Measurements from ENCODE around the gene PSMG4. TPM values are rescaled to one million over a fixed set of nuclear protein-coding genes. Genes with fewer than 3 reads are reported as not detected.
A peak's percentile ranks its signal among the peaks of the same experiment; 100 is the strongest.

Gene PSMG4
- total RNA-seq, 1 donor from 2014 or later: 19.6 TPM

DNA sequence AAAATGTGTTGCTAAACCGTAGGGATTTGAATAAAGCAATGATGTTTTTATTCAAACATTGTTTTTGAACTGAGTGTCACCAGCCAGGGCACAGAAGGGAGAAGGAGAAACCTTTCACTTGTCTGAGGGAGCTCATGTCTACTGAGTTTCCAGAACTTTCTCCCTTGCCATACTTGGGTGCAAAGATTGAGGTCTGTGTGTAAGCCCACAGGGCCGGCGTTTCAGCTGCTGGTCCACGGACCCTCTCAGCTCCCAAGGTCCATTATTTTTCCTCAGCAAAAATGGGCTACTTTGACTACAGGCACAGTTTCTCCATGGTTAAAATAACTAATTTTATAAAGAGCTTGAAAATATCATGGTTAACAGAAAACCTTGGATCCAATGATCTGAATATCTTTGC, 32.6 kb downstream of the PSMG4 start:
- no peak for ATAC-seq

DNA sequence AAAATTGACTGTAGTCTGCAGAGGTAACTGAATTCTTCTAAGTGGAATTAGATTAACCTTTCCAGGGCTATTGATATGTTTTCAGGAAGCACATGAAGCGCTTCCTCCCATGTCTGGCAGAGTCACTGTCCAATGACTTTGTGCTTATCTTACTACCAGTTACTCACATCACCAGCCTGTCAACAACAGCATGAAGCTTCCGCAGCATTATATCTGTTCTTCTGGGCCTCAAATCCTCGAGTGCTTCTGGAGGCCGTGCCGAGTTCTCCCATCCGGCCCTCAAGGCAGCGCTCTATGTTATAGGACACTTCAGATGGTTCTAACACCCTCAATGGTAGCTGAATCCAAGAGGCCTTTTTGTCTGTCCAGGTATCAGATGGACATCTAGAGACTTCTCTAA, 33.2 kb downstream of the PSMG4 start:
- ATAC-seq: no peak

DNA sequence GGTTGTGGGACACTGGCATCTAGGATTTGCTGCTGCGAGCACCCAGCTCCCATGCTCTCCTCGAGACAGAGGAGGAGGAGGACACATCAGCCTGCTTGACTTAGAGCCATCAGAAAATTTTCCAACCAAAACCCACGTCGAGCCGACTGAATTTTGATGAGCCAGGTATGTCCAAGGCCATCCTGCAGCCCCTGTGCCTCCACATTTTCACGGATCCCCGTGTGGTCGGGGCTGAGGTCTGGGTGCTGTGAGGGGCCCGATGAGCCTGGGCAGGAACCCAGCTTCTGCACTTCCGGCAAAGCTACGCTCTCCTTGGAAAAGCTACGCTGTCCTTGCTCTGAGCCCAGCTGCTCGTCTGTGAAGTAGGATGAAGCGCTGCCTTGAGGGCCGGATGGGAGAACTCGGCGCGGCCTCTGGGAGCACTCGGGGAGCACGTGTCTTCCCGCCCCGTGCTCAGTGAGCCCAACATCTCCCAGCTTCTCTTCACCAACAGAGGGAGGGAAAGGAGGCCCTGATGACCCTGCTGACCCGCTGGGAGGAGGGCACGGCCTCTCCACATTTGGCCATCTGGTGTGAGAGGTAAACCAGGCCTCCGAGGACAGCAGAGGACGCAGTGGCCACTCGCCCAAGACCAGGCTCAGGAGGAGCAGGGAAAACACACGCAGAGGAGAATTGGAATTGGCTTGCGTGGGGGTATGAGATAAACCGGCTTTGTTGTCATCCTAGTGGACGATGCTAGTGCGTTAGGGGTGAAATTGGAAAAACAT, 33.9 kb downstream of the PSMG4 start:
- ATAC-seq: no peak

DNA sequence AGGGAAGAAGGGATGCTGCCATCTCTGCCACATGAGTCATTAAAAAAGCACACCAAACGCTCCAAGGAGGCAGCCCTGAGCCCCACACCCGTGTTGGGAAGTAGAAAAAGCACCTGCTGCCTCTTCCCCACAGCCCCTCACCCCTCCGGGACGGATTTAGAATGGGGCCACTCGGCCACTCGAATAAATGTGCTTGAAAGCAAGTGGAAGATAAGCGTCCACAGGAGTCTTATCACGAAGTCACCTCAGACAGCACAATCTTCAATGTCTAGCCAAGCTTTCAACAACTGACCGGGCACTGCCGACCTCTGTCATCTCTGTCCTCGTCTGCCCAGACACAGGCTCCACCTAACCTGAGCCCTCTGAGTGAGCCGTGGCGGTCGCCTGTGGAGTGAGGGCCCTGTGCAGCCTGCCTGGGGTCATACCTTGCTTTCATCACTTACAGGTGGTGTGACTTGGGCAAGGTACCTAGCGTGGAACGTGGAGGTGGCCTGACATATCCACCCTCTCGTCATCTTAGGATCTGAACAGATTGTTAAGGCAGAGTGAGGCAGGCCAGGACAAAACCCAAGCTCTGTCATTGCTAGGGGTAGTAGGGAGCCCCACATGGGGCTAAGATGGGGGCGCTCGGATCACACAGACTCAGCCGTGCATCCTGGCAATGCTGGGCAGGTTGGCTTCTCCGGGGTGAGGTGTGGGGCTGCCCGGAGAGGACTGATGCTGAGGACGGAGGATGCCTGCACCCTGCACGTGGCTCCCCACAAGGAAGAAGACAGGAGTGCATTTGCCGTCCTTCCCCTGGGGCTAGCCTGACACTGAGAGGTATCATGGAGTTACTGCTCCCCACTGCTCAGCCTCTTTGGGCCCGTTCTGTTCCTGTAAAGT, 34.8 kb downstream of the PSMG4 start:
- ATAC-seq: no peak

DNA sequence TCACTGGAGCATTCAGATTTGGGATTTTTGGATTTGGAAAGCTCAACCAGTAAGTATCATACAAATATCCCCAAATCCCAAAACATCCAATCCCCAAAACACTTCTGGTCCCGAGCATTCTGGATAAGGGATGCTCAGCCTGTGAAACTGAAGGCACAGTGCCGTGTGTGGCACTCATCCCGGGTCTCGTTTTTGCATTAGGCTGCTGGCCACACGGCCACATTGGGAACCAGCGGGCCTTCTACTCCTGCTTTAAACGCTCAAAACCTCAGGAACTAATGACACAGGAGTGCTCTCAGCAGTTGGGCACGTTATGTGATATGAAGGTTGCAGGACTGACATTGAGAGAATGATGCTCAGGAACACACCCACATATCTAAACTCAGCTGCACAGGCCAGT, 35.6 kb downstream of the PSMG4 start:
- no peak for ATAC-seq

DNA sequence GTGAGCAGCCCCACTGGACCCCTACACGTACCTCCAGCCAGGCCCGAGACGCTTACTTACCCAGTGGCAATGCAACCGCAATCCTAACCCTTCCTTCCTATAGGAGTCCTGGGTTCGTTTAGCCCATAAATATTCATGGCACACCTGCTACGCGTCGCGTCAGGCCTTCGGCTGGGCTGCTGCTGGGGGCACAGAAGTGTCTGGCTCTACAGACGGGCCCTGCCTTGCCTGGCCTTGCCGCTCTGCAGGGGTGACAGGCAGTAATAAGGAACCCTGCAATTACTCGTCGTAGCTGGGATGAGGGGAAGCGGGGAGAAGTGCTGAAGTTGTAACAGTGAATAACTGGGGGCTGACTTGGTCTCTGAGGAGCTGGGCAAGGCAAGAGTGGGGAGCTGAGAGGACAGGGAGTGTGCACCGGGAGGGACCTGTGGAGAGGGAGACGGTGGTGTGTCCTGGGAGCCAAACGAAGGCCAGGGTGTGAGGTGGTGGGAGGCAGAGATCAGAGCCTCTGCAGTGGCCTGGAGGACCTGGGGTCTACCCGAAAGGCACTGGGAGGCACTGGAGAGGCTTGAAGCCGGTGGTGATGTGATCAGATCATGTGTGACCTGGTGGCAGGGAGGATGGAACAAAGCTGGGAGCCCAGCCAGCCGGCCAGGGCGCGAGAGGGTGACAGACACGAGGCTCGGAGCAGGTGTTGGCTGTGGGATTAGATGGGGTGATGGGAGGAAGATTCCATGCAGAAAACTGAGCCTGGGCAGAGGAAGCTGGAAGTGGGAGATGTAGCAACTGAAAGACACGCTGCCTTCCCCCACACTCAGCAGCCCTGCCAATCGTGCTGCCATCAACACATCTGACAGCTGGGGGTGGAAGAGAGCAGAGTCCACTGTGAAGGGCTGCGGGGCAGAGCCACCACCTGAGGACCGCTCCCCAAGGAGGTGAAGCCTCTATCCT, 36.4 kb downstream of the PSMG4 start:
- ATAC-seq: no peak

DNA sequence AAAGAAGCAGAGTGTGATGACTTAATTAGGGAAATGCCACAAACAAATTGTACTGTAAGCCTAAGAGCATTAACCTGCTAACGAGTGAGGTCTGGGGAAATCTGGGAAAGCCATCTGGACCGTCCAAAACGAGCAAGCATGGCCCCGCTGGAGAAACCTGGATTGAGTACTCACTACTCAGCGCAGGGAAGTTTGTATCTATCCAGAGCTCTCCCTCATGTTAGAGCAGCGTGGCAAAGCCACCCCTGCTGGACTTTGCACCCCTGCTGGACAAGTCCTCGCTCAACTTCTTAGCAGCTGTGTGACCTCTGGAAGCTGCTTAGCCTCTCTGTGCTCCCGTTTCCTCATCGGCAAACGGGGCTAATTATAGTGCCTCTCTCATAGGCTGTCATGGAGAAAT, 37.3 kb downstream of the PSMG4 start:
- ATAC-seq: no peak

DNA sequence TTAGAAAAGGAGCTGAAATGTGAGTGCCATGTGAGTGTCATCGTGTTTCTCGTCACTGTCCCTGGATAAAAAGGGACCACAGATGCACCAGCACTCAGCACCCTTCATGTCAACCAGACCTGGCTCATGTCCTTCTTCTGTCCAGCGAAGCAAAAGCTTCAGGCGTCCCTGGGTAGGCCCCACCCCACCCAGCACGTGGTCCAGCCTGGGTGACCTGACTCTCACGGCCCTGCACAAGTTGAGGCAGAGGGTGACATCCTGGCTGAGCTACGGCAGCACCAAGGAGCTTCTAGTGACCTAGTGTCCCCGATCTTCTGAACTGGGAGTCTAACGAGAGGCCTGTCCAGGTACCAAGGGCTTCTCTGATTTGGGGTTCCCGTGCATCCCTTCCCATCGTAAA, 37.8 kb downstream of the PSMG4 start:
- no peak for ATAC-seq

DNA sequence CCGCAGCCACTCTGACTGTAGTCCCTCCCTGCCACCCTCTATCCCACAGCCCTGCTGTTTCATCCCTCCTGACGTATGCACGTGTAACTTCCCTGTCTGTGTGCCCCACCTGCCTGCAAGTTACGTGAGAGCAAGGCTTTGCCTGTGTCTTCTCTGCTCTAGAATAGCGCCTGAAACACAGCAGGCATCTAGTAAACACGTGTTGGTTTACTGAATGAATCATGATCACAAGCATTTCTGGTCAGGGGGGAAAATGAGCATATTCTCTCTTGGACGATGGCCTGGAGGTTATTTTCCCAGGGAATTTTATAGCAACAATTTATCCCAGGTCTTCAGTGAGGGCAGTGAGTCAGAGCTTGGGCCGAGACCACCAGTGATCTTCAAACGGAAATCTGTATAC, 38.3 kb downstream of the PSMG4 start:
- ATAC-seq: no peak

DNA sequence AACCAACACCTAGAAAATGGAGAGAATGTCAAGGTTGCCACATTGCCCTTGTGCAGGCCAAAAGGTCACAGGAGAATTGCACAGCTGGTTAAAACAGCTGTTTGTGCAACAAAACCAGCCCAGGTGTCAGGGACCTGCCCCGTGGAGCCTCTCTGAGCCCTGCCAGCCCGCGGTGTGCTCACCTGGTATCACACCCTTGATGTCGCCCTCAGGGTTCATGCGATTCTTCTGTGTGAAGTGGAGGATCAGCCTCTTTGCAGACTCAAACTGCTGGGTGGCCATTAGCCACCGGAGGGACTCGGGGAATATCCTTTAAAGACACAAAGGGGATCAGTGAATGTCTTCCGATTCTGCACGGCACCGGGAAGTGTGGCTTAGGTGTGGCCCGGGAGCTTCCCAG, 39.2 kb downstream of the PSMG4 start:
- ATAC-seq: no peak

DNA sequence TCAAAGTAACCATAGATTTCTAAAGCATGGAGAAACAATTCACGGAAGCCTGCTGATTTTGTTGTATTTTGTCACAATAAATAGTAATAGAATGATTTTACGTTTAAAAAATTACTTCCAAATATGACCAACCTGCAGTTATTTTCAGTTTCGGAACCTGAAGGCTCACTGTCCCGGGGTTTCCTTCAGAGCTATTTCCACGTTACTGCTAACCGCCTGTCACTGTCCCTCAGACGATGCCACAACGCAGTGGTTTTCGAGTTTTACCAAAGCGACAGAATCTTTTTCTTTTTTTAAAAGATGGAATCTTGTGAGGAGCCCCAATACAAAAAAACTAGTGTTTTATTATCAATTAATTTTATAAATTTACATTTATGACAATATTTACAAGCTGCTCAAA, 40.5 kb downstream of the PSMG4 start:
- no peak for ATAC-seq

DNA sequence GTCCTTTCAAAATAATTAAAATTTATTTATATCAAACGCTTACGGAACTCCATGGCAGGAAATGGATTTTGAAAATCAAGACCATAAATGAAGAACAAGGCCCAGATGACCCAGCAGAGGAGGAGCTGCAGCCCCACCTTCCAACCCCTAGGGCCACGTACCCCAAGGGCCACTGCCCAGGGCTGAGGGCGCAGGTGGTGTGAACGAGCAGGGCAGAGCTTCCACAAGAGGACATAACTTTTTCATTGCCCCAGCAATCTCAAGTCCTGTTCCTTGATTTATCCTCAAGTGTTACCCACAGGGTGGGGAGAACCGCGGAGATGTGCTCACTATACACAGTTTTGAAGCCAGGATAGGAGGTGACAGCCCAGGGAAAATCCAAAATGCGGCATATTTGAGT, 42.8 kb downstream of the PSMG4 start:
- no peak for ATAC-seq

DNA sequence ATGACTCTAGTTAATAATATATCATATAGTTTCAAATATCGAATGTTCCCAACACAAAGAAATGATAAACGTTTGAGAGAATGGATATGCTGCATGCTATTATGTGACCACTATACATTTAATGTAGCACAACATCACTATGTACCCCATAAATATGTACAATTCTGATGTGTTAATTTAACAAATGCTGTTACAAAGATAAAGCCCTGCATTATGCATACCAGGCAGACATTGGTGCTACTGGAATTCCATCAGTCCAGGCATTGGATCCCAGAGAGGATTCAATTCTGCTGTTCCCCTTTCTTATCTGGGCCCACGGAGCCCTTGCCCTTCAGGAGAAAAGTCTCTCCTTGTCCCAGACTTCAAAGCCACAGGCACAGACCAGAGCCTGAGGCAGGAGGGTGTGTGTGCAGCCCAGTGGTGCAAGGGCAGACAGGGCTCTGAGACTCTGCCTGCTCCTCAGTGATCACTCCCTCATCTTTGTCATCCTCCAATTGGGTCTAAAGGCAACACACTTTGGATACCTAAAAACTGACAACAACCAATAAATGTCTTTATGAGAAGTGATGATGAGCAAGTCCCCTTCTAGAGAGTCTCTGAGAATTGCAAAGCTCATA, 45.2 kb downstream of the PSMG4 start:
- ATAC-seq: no peak

DNA sequence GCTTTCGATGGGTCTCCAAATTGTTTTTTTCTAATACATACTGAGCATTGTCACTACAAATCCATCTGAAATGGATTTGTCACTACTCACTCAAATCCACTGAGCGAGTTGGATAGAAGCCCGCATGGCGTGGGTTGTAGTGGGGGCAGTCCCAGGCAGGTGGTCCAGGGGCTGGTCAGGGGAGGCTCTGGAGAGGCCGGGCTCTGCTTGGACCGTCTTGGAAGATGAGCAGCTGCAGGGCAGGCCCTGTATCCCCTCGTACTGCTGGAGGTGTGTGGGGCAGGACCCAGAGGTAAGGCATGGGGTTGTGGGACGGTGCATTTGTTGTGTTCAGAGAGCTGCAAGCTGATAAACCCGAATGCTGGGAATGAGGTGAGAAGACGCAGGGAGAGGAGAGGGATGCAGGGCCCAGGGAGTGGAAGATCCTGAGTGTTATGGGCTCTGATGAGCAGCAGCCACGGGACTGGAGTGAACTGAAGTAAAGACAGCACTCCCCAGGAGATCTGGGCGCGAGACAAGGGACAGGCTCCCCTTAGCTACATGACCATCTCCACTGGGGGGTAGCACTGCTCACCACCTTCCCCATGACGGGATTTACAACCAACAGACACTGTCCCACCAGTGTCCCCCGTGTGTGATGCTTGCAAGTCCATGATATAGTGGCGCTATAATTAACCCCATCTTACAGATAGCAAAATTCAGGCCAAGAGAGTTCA, 45.9 kb downstream of the PSMG4 start:
- ATAC-seq: peak; percentile 30

DNA sequence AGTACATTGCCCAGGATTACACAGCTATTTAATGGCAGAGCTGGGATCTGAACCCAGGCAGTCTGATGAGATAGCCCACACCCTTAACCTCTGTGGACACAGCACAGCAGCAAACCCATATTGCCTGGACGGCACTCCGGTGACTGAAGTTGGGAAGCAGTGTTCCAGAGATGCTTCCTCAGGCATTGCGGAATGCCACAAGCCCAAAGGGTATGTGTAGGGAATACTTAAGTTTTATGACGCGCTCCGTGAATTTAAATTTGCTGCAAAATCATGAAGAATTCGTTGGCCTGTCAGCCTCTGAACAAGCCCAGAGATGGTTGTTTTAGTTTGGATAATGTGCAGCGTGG, 46.4 kb downstream of the PSMG4 start:
- no peak for ATAC-seq

DNA sequence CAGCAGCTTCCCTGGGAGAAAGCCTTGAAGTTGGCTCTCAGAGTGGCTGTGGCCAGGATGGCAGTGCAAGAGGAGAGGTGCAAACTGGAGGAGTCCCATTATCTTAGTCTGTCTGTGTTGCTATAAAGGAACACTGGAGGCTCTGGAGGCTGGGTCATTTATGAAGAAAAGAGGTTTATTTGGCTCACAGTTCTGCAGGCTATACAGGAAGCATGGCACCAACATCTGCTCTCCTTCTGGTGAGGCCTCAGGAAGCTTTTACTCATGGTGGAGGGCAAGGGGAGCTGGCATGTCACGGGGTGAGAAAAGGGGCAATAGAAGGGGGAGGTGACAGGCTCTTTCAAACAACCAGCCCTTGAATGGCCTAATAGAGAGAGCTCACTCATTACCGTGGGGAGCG, 47.1 kb downstream of the PSMG4 start:
- no peak for ATAC-seq

DNA sequence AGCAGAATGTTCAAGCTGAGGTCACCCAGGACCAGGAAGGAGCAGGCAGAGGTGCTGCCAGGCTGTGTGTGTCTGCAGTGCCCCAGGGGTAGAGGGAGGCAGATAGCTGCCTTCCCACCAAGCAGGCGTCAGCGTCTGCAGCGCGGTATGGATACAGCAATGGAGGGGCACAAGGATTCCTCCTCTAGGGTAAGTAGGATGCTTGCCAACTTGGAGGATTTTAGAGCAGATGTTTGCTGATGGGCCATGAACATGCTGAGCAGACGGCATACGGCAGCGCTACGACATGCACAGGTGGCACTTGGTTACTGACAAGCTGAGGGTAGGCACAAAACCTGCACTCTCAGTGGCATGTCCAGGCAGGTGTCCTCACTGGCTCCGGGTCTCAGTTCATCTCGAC, 48.1 kb downstream of the PSMG4 start:
- no peak for ATAC-seq

DNA sequence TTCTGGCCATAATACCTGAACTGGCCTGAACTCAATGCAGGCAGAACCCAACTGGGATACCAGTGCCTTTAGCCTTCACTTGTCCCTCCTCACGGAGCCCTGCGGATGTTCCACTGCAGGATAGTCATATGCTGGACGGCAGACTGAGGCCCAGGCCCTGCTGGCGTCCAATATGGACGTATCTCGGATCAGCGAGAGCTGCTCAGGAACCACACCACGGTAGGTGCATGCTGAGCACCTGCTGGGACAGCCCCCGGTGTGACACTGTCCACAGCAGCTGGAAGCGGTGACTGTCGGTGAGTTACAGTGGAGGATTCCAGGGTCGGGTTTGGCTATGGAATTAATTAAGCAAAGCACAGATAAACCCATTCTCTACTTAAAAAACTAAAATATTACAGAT, 48.7 kb downstream of the PSMG4 start:
- ATAC-seq: no peak

DNA sequence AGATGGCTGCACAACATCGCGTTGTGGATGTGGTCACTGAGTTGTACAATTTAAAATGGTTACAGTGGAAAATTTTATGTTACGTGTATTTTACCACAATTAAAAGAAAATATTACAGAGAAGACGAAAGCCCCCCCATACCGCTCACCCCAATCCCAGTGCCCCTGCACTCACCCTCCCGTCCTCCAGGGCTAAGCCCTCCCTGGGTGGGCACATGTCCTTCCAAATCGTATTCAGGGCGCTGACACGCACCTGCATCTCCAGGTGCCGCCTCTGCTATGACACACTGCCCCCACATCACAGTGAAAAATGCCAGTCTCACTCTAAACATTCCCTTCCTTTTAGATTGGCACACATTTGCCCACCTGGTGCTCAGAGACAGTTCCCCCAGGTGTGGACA, 49.4 kb downstream of the PSMG4 start:
- no peak for ATAC-seq

DNA sequence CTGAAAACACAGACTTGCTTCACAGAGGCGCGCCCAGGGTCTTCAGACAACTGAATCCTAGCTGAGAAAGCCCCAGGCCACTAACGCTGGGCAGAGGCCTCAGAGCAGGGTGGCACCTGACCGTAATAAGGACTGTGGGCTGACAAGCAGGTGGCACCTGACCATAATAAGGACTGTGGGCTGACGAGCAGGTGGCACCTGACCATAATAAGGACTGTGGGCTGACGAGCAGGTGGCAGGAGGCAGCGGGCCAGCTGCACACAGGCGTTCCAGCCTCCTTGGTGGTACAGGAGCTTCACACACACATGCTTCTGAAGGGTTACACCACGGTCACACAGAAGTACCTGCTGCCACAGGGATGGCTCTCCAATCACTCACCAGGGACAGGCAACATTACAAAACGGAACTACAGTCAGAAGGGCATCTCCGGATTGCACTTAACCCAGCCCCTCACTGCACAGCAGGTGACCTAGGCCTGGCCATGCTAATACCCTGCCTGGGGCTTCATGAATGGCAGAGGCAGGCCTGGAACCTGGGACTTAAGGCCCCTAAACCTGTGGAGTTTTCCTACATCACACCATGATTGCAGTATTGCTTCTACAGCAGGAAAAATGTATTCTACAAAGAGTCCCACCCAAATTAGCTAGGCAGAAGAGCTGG, 50.8 kb downstream of the PSMG4 start:
- ATAC-seq: no peak

DNA sequence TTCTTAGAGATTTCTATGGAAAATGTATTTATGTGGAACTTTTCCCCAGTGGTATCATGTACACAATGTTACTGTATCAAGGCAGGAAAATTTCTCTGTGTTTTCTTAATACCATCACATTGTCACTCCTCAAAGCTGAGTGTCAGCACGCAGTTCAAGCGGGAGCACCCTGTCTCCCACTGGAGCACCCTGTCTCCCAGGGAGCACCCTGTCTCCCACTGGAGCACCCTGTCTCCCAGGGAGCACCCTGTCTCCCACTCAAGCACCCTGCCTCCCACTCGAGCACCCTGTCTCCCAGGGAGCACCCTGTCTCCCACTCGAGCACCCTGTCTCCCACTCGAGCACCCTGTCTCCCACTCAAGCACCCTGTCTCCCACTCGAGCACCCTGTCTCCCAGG, 51.3 kb downstream of the PSMG4 start:
- ATAC-seq: no peak
